GM21717 (cell line): ENCODE measurements around the gene IL36A.

Source experiments
- ATAC-seq: cut with Tn5 transposase; IDR thresholded peaks from one replicate; pipeline ENCODE4 v1.9.1; 2021; ENCODE audit warnings: mild to moderate bottlenecking, moderate library complexity; ENCODE audit not compliant: unreplicated experiment

The IL36A gene

GRCh38 chr2:113046465-113046864 is 41.2 kb downstream of the IL36A start:
- no peak for ATAC-seq

GRCh38 chr2:113050921-113051895 is 45.9 kb downstream of the IL36A start:
- no peak for ATAC-seq

GRCh38 chr2:113052396-113052917 is 47.2 kb downstream of the IL36A start, which contains the start of gene IL36B:
Gene IL36B (minus strand): TSS chr2:113052867.
- ATAC-seq = no peak

- ATAC-seq = no peak
Observed at GRCh38 chr2:113053666-113054065, 48.4 kb downstream of the IL36A start.

- no peak for ATAC-seq
Observed at GRCh38 chr2:113054066-113054465, 48.8 kb downstream of the IL36A start.

- no peak for ATAC-seq
Observed at GRCh38 chr2:113056521-113056920, 51.3 kb downstream of the IL36A start.

- no peak for ATAC-seq
Observed at GRCh38 chr2:113057117-113057516, 51.9 kb downstream of the IL36A start.
